Activated CD8-positive, alpha-beta T cell treated with anti-CD3 and anti-CD28 coated beads, Interleukin-2, amount 10 ng/mL, durations not matched to agents 7 days and 5 days (primary cell): ENCODE measurements around the gene EBI3. TPM values are rescaled to one million over a fixed set of nuclear protein-coding genes. Genes with fewer than 3 reads are reported as not detected.
"Not testable (repeated sequence)": the region's sequence is repeated elsewhere in the genome, so short reads cannot be mapped to it uniquely, and the experiment has no call there.

ENCODE experiments used
- ATAC-seq: fragments of 150-1000 bp; cut with Tn5 transposase; one replicate; pipeline ENCODE4 v1.10.0; 2021; ENCODE audit warnings: moderate library complexity
- CTCF ChIA-PET: fragments of 350-600 bp; sonication (Branson Sonifier 250); formaldehyde crosslinking; loops from one replicate; lab custom pipeline; 2021; ENCODE audit warnings: antibody characterized with exemption; lab: Charles Lee
- POLR2A ChIA-PET: fragments of 350-600 bp; sonication (Branson Sonifier 250); formaldehyde crosslinking; loops from one replicate; lab custom pipeline; 2021; ENCODE audit warnings: antibody characterized with exemption; lab: Charles Lee
- DNase-seq: peaks from one replicate; pipeline ENCODE4 v3.0.0-alpha.2; 2020
- H3K27ac Mint-ChIP-seq: one replicate; pipeline ENCODE4 v1.8.0; 2021; ENCODE audit warnings: mild to moderate bottlenecking, mixed read lengths
- H3K27me3 Mint-ChIP-seq: one replicate; pipeline ENCODE4 v1.8.0; 2021; ENCODE audit warnings: low read depth, mixed read lengths
- H3K36me3 Mint-ChIP-seq: one replicate; pipeline ENCODE4 v1.8.0; 2021; ENCODE audit warnings: low read depth, mixed read lengths
- H3K4me1 Mint-ChIP-seq: one replicate; pipeline ENCODE4 v1.8.0; 2021; ENCODE audit warnings: low read depth, mixed read lengths
- H3K4me3 Mint-ChIP-seq: one replicate; pipeline ENCODE4 v1.8.0; 2021; ENCODE audit warnings: mild to moderate bottlenecking, mixed read lengths
- H3K9me3 Mint-ChIP-seq: one replicate; pipeline ENCODE4 v1.8.0; 2022; ENCODE audit warnings: mixed read lengths; ENCODE audit not compliant: insufficient read depth
- total RNA-seq, 2 experiments: library from RNA; stranded (reverse); gene quantifications; one replicate each; pipeline ENCODE4 v1.2.3, GENCODE V29; 2021

EBI3 gene
- total RNA-seq, 2 experiments from 2014 or later, result not detected

DNA sequence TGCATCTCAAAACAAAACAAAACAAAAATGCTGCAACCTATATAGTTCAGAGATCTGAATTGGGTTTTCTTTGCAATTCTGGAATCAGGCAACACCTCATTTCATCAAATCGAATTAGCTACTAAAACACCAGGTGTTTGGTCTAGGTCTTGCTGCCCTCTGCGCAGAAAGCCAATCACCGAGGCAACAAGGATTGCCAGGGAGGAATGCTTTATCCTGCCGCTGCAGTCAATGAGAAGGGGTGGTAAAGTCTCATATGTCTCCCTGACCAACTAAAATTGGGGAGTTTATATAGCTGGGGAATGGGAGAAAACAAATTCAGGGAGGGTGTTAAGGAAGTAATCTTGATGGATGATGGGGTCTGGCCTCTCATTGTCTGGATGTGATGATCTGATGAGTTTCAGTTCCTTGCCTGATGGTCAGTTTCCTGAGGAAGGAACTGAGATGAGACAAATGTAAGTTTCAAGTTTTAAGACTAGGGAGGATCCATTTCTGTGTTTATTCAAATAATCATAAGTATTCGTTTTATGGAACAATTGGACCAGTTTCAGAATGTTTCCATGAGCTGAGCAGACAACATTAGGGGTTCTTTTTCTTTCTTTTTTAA, 12.6 kb downstream of the EBI3 start:
- no peak for ATAC-seq
- ChIA-PET CTCF (interaction anchor here (0.7 to 3.7 kb wide), 7 partner anchors 8 to 1292 kb away, joined by 3 to 11 read pairs (median 3); no protein-coding TSS in a partner anchor), POLR2A (no interaction called here)
- Mint-ChIP-seq H3K27me3 (peaks cover 2% of the 10 kb centered on the region), H3K4me1 (peaks cover 9% of the 10 kb centered on the region), H3K4me3 (no peak overlapping the region), H3K9me3 (no peaks in the 10 kb centered on the region), H3K36me3 (no peaks in the 10 kb centered on the region), H3K27ac (no peak overlapping the region)
- no peak for DNase-seq

DNA sequence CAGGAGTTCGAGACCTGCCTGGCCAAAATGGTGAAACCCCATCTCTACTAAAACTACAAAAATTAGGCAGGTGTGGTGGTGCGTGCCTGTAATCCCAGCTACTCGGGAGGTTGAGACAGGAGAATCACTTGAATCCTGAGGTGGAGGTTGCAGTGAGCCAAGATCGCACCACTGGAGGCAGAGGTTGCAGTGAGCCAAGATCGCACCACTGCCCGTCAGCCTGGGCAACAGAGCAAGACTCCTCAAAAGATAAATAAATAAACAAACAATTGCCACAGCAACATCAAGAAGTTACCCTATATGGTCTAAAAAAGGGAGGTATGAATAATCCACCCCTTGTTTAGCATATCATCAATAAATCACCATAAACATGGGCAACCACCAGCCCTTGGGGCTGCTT, 16.6 kb downstream of the EBI3 start:
- Mint-ChIP-seq H3K36me3 (peaks cover 21% of the 10 kb centered on the region), H3K27ac (peak overlapping the region; percentile 96), H3K4me3 (peak overlapping the region; percentile 84), H3K4me1 (peaks cover 22% of the 10 kb centered on the region)
- H3K27me3 Mint-ChIP-seq, POLR2A ChIA-PET, CTCF ChIA-PET, DNase-seq, ATAC-seq, H3K9me3 Mint-ChIP-seq: not testable (repeated sequence)

DNA sequence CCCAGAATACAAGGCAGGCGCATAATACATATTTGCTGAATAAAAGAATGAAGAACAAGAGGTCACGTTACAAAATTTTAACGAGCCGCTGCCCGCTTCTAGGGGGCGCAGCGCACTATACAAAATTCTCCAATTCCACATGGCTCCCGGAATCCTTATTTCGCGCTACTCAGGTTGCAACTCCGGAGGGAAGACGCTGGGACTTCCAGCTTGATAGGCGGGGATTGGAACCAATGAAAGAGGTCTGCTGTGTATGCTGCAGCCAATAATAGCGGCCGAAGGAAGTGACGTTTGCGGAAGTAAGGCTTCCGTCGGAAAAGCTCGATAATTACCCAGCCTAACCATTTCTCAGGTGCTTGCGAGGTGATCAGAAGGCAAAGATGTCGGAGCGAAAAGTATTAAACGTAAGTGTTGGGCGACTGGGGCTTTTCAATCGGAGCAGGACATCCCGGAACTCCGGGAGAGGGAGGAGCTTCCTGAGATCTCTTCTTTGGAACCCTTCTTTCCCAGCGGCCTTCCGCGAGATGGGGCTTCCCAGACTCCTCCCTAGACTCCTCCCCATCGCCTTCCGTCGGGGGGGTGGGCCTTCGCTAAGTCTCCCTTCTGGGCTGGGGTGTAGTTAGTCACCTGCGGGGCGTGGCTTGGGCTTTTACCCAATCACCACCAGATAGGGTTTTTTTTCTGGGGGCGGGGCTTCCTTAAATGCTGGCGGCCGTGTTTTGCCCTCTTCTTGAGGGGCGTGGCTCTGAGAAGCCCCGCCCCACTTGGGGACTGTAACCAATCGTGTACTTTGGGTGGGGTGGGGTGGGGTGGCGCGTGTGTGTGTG, 17.7 kb downstream of the EBI3 start, which contains the start of gene YJU2:
Gene YJU2, plus strand, starts transcription at position 314 of the 827 bp plus-strand sequence. Its CDS starts 67 bp downstream, at position 381.
- ChIA-PET POLR2A (interaction anchor here (0.6 to 1.4 kb wide), 19 partner anchors 13 to 690 kb away, joined by 3 to 13 read pairs (median 3); partner anchors contain the start of genes CHAF1A, EEF2, MPND and MRPL54), CTCF (interaction anchor here (0.6 to 3.0 kb wide), 12 partner anchors 9 to 155 kb away, joined by 3 to 19 read pairs (median 4); partner anchors contain the start of gene CHAF1A)
- Mint-ChIP-seq H3K9me3 (no peaks in the 10 kb centered on the region), H3K27me3 (peaks cover 2% of the 10 kb centered on the region), H3K4me1 (peaks cover 22% of the 10 kb centered on the region), H3K36me3 (peaks cover 29% of the 10 kb centered on the region), H3K4me3 (peak within 1 kb of the TSS; percentile 84), H3K27ac (peak within 1 kb of the TSS; percentile 96)
- DNase-seq, result peak; percentile 100
- peak; percentile 98 for ATAC-seq

DNA sequence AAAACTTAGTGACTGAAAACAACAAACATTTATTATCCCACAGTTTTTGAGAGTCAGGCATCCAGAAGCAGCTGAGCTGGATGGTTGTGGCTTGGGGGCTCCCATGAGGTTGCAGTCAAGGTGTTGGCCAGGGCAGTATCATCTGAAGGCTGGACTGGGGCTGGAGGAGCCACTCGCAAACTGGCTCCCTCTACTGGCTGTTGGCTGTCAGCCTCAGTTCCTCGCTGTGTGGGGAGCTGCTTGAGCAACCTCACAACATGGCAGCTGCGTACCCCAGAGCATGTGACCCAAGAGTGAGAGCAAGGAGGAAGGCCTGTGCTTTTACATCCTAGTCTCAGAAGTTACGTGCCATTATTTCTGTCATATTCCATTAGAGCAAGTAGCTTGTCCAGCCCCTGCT, 27.2 kb downstream of the EBI3 start:
- no peak for DNase-seq
- ChIA-PET CTCF (interaction anchor here (3.1 kb wide), 1 partner anchor 11 kb away, joined by 10 read pairs; no protein-coding TSS in a partner anchor), POLR2A (no interaction called here)
- Mint-ChIP-seq H3K4me1 (peaks cover 5% of the 10 kb centered on the region), H3K4me3 (no peak overlapping the region), H3K36me3 (peaks cover 55% of the 10 kb centered on the region), H3K27me3 (no peaks in the 10 kb centered on the region), H3K9me3 (no peaks in the 10 kb centered on the region), H3K27ac (no peak overlapping the region)
- no peak for ATAC-seq

DNA sequence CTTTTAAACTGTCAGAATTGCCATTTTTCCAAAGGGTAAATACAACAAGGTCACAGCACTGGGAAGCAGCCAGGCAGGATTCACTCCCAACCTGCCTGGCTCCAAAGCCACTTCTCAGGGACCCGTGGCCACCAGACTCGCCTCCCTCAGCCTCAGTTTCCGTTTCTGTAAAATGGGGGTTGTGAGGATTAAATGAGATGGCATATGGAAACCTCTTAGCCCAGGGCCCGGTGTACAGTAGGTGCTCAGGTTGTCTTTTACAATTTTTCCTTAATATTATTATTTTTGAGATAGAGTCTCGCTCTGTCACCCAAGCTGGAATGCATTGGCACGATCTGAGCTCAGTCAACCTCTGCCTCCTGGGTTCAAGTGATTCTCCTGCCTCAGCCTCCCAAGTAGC, 27.7 kb downstream of the EBI3 start:
- Mint-ChIP-seq H3K36me3 (peaks cover 51% of the 10 kb centered on the region), H3K9me3 (no peaks in the 10 kb centered on the region), H3K4me1 (peaks cover 5% of the 10 kb centered on the region), H3K27ac (no peak overlapping the region), H3K27me3 (no peaks in the 10 kb centered on the region), H3K4me3 (no peak overlapping the region)
- ChIA-PET POLR2A (no interaction called here), CTCF (interaction anchor here (3.1 kb wide), 1 partner anchor 10 kb away, joined by 10 read pairs; no protein-coding TSS in a partner anchor)
- ATAC-seq, result no peak
- no peak for DNase-seq

DNA sequence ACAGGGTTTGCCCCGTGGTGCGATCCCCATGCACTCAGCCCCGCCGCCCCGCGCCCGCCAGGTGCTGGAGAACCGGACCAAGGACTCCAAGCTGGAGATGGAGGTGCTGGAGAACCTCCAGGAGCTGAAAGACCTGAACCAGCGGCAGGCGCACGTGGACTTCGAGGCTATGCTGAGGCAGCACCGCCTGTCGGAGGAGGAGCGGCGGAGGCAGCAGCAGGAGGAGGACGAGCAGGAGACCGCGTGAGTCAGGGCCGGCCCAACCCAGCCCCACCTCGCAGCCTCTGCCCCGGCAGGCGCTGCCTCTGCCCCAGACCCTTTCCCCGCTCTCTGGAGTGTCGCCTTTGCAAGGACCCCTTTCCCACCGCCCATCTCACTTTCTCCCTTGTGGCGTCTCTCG, 28.9 kb downstream of the EBI3 start:
- DNase-seq (no peak), ATAC-seq (no peak)
- no peaks in the 10 kb centered on the region for H3K27me3 Mint-ChIP-seq
- ChIA-PET POLR2A (no interaction called here), CTCF (interaction anchor here (3.1 kb wide), 1 partner anchor 9 kb away, joined by 10 read pairs; no protein-coding TSS in a partner anchor)
- no peaks in the 10 kb centered on the region for H3K9me3 Mint-ChIP-seq
- H3K4me1 Mint-ChIP-seq, result peaks cover 7% of the 10 kb centered on the region
- H3K4me3 Mint-ChIP-seq, result no peak overlapping the region
- no peak overlapping the region for H3K27ac Mint-ChIP-seq
- H3K36me3 Mint-ChIP-seq, result peaks cover 42% of the 10 kb centered on the region

DNA sequence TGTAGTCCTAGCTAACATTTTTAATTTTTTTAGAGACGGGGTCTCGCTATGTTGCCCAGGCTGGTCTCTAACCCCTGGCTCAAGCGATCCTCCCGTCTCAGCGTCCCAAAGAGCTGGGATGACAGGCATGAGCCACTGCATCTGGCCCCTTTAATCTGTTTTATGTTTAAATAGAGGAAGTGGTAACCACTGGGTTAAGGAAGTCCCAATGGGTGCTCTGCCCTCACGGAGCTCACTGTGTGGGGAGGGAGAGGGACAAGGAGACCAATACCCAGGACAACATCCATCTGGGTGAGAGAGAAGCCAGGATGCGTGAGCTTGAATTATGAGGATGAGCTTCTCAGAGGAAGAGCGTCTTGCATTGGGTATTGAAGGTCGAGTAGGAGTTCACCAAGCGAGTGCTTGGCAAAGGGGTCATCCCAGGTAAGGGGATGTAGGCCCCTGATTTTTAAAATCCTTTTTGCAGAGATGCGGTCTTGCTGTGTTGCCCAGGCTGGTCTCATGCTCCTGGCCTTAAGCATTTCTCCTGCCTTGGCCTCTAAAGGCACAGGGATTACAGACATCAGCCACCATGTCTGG, 31.4 kb downstream of the EBI3 start:
- Mint-ChIP-seq H3K27ac (peak overlapping the region; percentile 39), H3K4me3 (no peak overlapping the region), H3K9me3 (no peaks in the 10 kb centered on the region), H3K27me3 (no peaks in the 10 kb centered on the region), H3K4me1 (peaks cover 30% of the 10 kb centered on the region), H3K36me3 (peaks cover 42% of the 10 kb centered on the region)
- ChIA-PET CTCF (interaction anchor here (1.0 to 1.6 kb wide), 2 partner anchors 14 to 92 kb away, joined by 3 to 5 read pairs; partner anchors contain the start of gene YJU2), POLR2A (no interaction called here)
- ATAC-seq (no peak), DNase-seq (no peak)

DNA sequence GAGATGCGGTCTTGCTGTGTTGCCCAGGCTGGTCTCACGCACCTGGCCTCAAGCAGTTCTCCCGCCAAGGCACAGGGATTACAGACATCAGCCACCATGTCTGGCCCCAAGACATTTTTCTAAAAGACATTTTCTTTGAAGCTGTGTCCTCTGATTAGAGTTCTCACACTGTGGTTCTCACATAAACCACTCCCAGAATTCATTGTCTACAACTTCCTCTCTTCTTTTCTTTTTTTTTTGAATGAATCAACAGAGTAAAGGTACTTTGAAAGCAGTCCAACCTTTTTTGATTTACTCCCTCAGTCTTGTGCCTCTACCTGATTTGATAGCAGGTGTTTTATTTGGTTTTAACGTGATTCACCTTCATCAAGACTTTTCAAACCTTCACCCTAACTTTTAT, 35.5 kb downstream of the EBI3 start:
- Mint-ChIP-seq H3K4me3 (peak overlapping the region; percentile 34), H3K27ac (peak overlapping the region; percentile 94), H3K9me3 (no peaks in the 10 kb centered on the region), H3K4me1 (peaks cover 48% of the 10 kb centered on the region), H3K27me3 (no peaks in the 10 kb centered on the region), H3K36me3 (peaks cover 49% of the 10 kb centered on the region)
- ChIA-PET POLR2A (interaction anchor here (1.0 kb wide), 1 partner anchor 18 kb away, joined by 3 read pairs; the partner anchor contains the start of gene YJU2), CTCF (interaction anchor here (0.7 to 3.8 kb wide), 5 partner anchors 17 to 136 kb away, joined by 3 to 49 read pairs (median 19); partner anchors contain the start of genes CHAF1A, SH3GL1 and YJU2)
- DNase-seq (peak; percentile 29), ATAC-seq (peak; percentile 52)

DNA sequence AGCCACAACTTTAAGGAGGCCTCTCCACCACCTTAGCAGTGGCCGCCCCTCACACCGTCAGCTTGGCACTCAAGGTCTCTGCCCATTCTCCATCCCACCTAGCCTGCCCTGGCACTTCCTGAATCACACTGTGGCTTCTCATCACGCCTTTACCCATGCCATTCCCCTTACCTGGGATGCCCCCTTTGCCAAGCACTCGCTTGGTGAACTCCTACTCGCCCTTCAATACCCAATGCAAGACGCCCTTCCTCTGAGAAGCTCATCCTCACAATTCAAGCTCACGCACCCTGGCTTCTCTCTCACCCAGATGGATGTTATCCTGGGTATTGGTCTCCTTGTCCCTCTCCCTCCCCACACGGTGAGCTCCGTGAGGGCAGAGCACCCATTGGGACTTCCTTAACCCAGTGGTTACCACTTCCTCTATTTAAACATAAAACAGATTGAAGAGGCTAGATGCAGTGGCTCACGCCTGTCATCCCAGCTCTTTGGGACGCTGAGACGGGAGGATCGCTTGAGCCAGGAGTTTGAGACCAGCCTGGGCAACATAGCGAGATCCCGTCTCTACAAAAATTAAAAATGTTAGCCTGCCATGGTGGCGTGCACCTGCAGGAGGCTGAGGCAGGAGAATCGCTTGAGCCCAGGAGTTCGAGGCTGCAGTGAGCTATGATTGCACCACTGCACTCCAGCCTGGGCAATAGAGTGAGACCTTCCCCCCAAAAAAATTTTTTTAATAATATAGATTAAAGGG, 37.1 kb downstream of the EBI3 start:
- Mint-ChIP-seq H3K4me1 (peaks cover 43% of the 10 kb centered on the region), H3K9me3 (no peaks in the 10 kb centered on the region), H3K27me3 (no peaks in the 10 kb centered on the region), H3K4me3 (no peak overlapping the region), H3K27ac (peak overlapping the region; percentile 94), H3K36me3 (peaks cover 50% of the 10 kb centered on the region)
- CTCF ChIA-PET, result interaction anchor here (0.6 to 3.8 kb wide), 34 partner anchors 9 to 260 kb away, joined by 3 to 49 read pairs (median 5); partner anchors contain the start of genes CHAF1A, HDGFL2, MPND and SH3GL1
- POLR2A ChIA-PET, result interaction anchor here (0.7 to 1.3 kb wide), 4 partner anchors 20 to 190 kb away, joined by 3 to 6 read pairs (median 3); partner anchors contain the start of gene YJU2
- DNase-seq, result no peak
- no peak for ATAC-seq

DNA sequence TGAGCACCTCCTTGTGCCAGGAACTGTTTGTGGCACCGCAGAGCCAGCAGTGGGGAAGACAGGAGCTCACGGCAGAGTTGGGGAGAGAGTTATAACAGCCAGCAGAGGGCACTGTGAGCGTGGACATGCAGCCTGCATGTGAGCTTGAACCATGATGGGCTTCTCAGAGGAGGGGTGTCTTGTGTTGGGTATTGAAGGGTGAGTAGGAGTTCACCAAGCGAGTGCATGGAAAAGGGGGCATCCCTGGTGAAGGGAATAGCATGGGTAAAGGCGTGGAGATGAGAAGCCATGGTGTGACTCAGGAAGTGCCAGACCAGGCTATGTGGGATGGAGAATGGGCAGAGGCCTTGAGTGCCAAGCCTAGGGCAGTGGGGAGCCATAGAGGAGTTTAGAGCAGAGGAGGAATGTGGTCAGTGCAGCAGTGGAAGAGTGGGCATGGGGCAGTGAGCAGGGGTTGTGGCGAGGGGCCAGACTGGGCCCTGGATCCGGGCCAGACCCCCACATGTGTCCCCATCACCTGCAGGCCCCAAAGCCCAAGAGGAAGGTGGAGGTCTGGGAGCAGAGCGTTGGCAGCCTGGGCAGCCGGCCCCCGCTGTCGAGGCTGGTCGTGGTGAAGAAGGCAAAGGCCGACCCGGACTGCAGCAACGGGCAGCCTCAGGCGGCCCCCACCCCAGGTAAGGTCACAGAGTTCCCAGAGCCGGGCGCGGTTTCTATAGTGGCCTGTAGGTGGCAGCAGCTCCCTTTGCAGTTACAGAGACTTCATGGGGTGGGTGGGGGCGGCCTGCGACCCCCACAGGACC, 38.0 kb downstream of the EBI3 start:
- Mint-ChIP-seq H3K27me3 (no peaks in the 10 kb centered on the region), H3K4me3 (no peak overlapping the region), H3K27ac (peak overlapping the region; percentile 78), H3K9me3 (no peaks in the 10 kb centered on the region), H3K4me1 (peaks cover 43% of the 10 kb centered on the region), H3K36me3 (peaks cover 56% of the 10 kb centered on the region)
- ATAC-seq (peak; percentile 60), DNase-seq (peak; percentile 77)
- POLR2A ChIA-PET, result interaction anchor here (0.7 to 1.3 kb wide), 5 partner anchors 20 to 189 kb away, joined by 3 to 6 read pairs (median 3); partner anchors contain the start of gene YJU2
- CTCF ChIA-PET, result interaction anchor here (0.6 to 3.8 kb wide), 37 partner anchors 9 to 259 kb away, joined by 3 to 49 read pairs (median 5); partner anchors contain the start of genes CHAF1A, HDGFL2, MPND and SH3GL1
